HEK293T (cell line): ENCODE measurements around the gene KDM2B.

ENCODE experiments used
- CTCF ChIA-PET: fragments of 350-600 bp; formaldehyde crosslinking; extraction: SDS; loops from one replicate; lab custom pipeline; 2021; ENCODE audit warnings: antibody characterized with exemption, inconsistent platforms; lab: Yijun Ruan, JAX
- POLR2A ChIA-PET: fragments of 350-600 bp; formaldehyde crosslinking; extraction: SDS; loops from one replicate; lab custom pipeline; 2020; ENCODE audit warnings: antibody characterized with exemption, inconsistent platforms; lab: Yijun Ruan, JAX
- DNase-seq: peaks from one replicate; pipeline ENCODE4 v3.0.0; 2012; ENCODE audit warnings: mixed read lengths; ENCODE audit errors: extremely low spot score
- ARNT ChIP-seq: fragments of 450-650 bp; IDR thresholded peaks from 2 replicates; pipeline ENCODE4 v1.6.1; 2017; ENCODE audit warnings: mild to moderate bottlenecking
- BHLHE40 ChIP-seq: fragments of 450-650 bp; IDR thresholded peaks from 2 replicates; pipeline ENCODE4 v1.6.1; 2016; ENCODE audit warnings: mild to moderate bottlenecking, moderate library complexity, borderline replicate concordance
- CTBP1 ChIP-seq: fragments of 450-650 bp; IDR thresholded peaks from 2 replicates; pipeline ENCODE4 v1.6.1; 2016; ENCODE audit warnings: borderline replicate concordance
- ELF4 ChIP-seq: fragments of 450-650 bp; IDR thresholded peaks from 2 replicates; pipeline ENCODE4 v1.6.1; 2017; ENCODE audit warnings: antibody characterized with exemption
- FOXA1 ChIP-seq: fragments of 450-650 bp; IDR thresholded peaks from 2 replicates; pipeline ENCODE4 v1.6.1; 2016; ENCODE audit warnings: mild to moderate bottlenecking
- FOXK2 ChIP-seq: fragments of 450-650 bp; IDR thresholded peaks from 2 replicates; pipeline ENCODE4 v1.6.1; 2016; ENCODE audit warnings: mild to moderate bottlenecking
- FOXM1 ChIP-seq: fragments of 450-650 bp; IDR thresholded peaks from 2 replicates; pipeline ENCODE4 v1.6.1; 2017; ENCODE audit warnings: mild to moderate bottlenecking, borderline replicate concordance
- HDGF ChIP-seq: fragments of 450-650 bp; IDR thresholded peaks from 2 replicates; pipeline ENCODE4 v1.6.1; 2017; ENCODE audit warnings: antibody characterized with exemption, borderline replicate concordance
- L3MBTL2 ChIP-seq: fragments of 450-650 bp; conservative IDR thresholded peaks from 2 replicates; pipeline ENCODE4 v1.6.1; 2016; ENCODE audit warnings: mild to moderate bottlenecking
- LEF1 ChIP-seq: fragments of 450-650 bp; IDR thresholded peaks from 2 replicates; pipeline ENCODE4 v1.6.1; 2017; ENCODE audit warnings: mild to moderate bottlenecking, borderline replicate concordance
- NFRKB ChIP-seq: fragments of 450-650 bp; IDR thresholded peaks from 2 replicates; pipeline ENCODE4 v1.6.1; 2016; ENCODE audit warnings: mild to moderate bottlenecking, moderate library complexity
- PKNOX1 ChIP-seq: fragments of 450-650 bp; IDR thresholded peaks from 2 replicates; pipeline ENCODE4 v1.6.1; 2016
- SP1 ChIP-seq: fragments of 450-650 bp; IDR thresholded peaks from 2 replicates; pipeline ENCODE4 v1.6.1; 2017
- SUZ12 ChIP-seq: fragments of 450-650 bp; IDR thresholded peaks from 2 replicates; pipeline ENCODE4 v1.6.1; 2016; ENCODE audit warnings: mild to moderate bottlenecking
- TARDBP ChIP-seq: fragments of 450-650 bp; IDR thresholded peaks from 2 replicates; pipeline ENCODE4 v1.6.1; 2016
- ZNF384 ChIP-seq: fragments of 450-650 bp; IDR thresholded peaks from 2 replicates; pipeline ENCODE4 v1.6.1; 2016

KDM2B gene

GRCh38 chr12:121439715-121440114 lies 141.1 kb downstream of the KDM2B start:
- DNase-seq = no peak
- ChIA-PET POLR2A (interaction anchor here (1.1 kb wide), 1 partner anchor 88 kb away, joined by 3 read pairs; the partner anchor contains the start of gene ANAPC5), CTCF (no interaction called here)
- TF ChIP-seq ARNT = no peak
- no peak for TF ChIP-seq BHLHE40
- TF ChIP-seq FOXM1 = no peak
- no peak for TF ChIP-seq NFRKB
- no peak for TF ChIP-seq FOXK2
- TF ChIP-seq SUZ12 = no peak
- TF ChIP-seq SP1 = no peak
- TF ChIP-seq ZNF384 = no peak
- TF ChIP-seq HDGF = no peak
- TF ChIP-seq PKNOX1 = no peak
- TF ChIP-seq LEF1 = no peak
- TF ChIP-seq FOXA1 = no peak
- no peak for TF ChIP-seq CTBP1
- no peak for TF ChIP-seq TARDBP
- TF ChIP-seq L3MBTL2 = no peak
- TF ChIP-seq ELF4 = no peak

GRCh38 chr12:121438905-121439304 lies 141.9 kb downstream of the KDM2B start:
- TF ChIP-seq ZNF384 = no peak
- TF ChIP-seq SP1 = no peak
- TF ChIP-seq TARDBP = no peak
- no peak for TF ChIP-seq HDGF
- no peak for TF ChIP-seq NFRKB
- no peak for TF ChIP-seq BHLHE40
- no peak for TF ChIP-seq LEF1
- TF ChIP-seq FOXM1 = no peak
- no peak for TF ChIP-seq L3MBTL2
- TF ChIP-seq SUZ12 = no peak
- CTCF ChIA-PET = interaction anchor here (1.2 kb wide), 1 partner anchor 104 kb away, joined by 3 read pairs; no protein-coding TSS in a partner anchor
- no peak for DNase-seq
- POLR2A ChIA-PET = interaction anchor here (0.6 kb wide), 1 partner anchor 144 kb away, joined by 3 read pairs; no protein-coding TSS in a partner anchor

GRCh38 chr12:121436706-121437105 lies 144.1 kb downstream of the KDM2B start:
- POLR2A ChIA-PET = interaction anchor here (0.6 kb wide), 1 partner anchor 85 kb away, joined by 3 read pairs; no protein-coding TSS in a partner anchor
- DNase-seq = no peak
- TF ChIP-seq SUZ12 = no peak
- CTCF ChIA-PET = no interaction called here

- ChIA-PET CTCF (interaction anchor here (1.0 to 1.3 kb wide), 3 partner anchors 9 to 10 kb away, joined by 3 to 8 read pairs (median 3); no protein-coding TSS in a partner anchor), POLR2A (no interaction called here)
- no peak for DNase-seq
- no peak for TF ChIP-seq ELF4
- no peak for TF ChIP-seq FOXM1
- no peak for TF ChIP-seq L3MBTL2
- TF ChIP-seq LEF1 = no peak
- no peak for TF ChIP-seq NFRKB
- TF ChIP-seq TARDBP = no peak
- no peak for TF ChIP-seq SP1
- TF ChIP-seq HDGF = no peak
- no peak for TF ChIP-seq CTBP1
- TF ChIP-seq ZNF384 = no peak
- TF ChIP-seq ARNT = no peak
These were observed 147.9 kb downstream of the KDM2B start for GRCh38 chr12:121432740-121433480.

GRCh38 chr12:121430833-121431415 lies 149.9 kb downstream of the KDM2B start:
- POLR2A ChIA-PET = interaction anchor here (1.6 kb wide), 1 partner anchor 79 kb away, joined by 4 read pairs; the partner anchor contains the start of gene ANAPC5
- CTCF ChIA-PET = interaction anchor here (0.6 kb wide), 1 partner anchor 876 kb away, joined by 3 read pairs; no protein-coding TSS in a partner anchor
- TF ChIP-seq SUZ12 = no peak
- TF ChIP-seq ARNT = no peak
- TF ChIP-seq TARDBP = no peak
- no peak for TF ChIP-seq NFRKB
- TF ChIP-seq ELF4 = no peak
- no peak for TF ChIP-seq CTBP1
- TF ChIP-seq ZNF384 = no peak
- no peak for TF ChIP-seq HDGF
- no peak for TF ChIP-seq BHLHE40
- TF ChIP-seq PKNOX1 = no peak
- TF ChIP-seq SP1 = no peak
- DNase-seq = no peak

GRCh38 chr12:121428883-121429282 lies 151.9 kb downstream of the KDM2B start:
- TF ChIP-seq BHLHE40 (no peak), CTBP1 (no peak), PKNOX1 (no peak), LEF1 (no peak)
- POLR2A ChIA-PET = no interaction called here
- no peak for DNase-seq
- CTCF ChIA-PET = no interaction called here
